ELR (cell line): Measurements from ENCODE around the gene CYP19A1.

Experiments
- DNase-seq: peaks from one replicate; pipeline ENCODE4 v3.0.0-alpha.2; 2015; ENCODE audit warnings: low read depth

Gene CYP19A1

DNA sequence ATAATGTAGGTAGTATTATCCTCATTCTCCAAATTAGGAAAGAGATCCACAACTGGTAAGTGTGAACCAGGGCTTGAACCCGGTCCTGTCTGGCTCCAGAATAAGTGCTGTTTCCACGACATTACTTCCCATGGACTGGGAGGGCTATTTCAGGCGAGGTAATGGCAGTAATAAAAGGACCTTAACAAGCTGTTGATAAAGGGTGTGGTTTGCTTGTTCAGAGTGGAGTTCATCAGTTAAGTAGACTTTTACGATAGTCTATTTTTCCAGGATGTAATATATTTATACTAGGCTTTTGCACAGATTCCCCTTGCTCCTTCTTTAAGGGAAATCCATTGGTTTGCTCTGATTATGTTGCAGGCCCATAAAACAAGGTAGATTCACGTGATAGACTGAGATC lies 155.3 kb downstream of the CYP19A1 start:
- no peak for DNase-seq

GRCh38 chr15:51181905-51182304 lies 156.5 kb downstream of the CYP19A1 start:
- no peak for DNase-seq

DNA sequence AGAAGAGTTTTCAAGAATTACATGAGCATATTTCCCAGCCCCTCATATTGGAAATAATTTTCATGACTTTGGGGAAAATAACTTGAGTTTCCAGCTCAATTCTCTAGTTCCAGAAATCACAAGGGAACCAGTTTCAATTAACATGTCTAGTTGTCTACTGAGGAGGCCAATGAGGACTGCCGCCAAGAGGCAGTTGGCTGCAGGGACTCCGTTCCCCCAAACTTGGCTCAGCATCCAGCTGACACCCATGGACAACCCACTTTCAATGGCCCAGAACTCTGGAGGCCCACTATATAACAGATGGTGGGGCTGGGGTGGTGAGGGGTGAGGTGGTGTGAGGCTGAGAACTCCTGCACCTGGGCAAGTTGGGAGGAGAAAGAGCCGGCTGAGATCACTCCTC lies 157.2 kb downstream of the CYP19A1 start:
- no peak for DNase-seq

DNA sequence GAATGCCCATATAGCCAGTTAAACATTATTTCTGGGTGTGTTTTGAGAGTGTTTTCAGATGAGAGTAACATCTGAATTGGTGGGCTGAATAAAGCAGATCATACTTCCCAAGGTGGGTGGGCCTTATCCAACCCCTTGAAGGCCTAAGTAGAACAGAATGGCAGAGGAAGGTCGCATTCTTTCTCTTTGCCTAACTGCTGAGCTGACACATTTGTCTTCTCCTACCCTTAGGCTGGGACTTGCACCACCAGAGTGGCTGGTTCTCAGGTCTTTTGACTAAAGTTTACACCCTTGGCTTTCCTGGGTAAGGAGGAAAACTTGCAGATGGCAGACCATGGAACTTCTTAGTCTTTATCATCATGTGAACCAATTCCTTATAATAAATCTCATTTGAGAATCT lies 157.9 kb downstream of the CYP19A1 start:
- DNase-seq = no peak

DNA sequence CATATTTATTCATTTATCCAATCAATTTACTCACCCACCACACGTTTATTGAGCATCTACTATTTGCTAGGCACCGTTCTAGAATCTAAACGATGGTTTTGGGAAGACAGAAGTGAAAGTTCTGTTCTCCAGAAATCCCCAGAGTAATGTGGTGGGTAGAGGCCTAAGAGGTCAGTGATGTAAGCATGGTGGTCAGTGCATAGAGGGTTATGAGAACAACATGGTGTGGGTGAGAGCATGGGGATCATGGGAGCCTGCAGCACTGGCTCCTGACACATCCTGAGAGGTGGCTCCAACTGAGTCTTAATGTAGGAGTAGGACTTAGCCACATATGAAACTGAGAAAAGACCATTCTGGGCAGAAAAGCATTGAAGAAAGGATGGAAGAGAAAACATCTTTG lies 158.4 kb downstream of the CYP19A1 start:
- no peak for DNase-seq

DNA sequence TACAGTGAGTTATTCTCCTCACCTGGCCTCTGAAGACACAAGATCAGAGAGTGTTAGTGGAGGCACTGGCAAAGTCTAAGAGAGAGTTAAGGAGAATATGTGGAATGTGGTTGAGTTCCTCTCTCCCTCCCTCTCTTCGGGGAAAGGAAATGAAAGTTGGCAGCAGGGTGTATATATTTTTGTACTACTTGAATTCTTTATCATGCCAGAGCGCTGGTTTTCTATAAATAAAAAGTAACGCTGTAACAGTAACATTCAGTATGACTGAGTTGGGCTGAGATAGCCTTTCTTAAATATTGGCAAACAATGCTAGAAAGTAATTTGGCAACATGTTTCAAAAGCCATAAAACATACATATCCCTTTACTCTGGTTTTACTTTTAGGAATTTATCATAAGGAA lies 166.2 kb downstream of the CYP19A1 start:
- DNase-seq = no peak

DNA sequence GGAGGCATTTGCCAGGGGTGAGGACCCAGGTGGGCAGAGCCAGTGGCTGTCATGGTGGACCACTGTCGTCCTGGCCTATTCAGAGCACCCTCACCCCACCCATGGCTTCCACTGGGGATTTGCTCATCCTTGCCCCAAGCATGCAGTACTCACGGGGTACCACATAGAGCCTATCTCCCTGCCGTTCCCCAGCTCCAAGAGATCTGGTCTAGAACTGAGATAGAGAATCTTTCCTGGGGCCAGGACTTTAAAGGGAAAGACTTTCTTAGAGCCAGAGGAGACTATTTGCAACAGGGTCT lies 166.8 kb downstream of the CYP19A1 start:
- DNase-seq = no peak

- no peak for DNase-seq
These were observed 167.3 kb downstream of the CYP19A1 start for GRCh38 chr15:51170882-51171633.

GRCh38 chr15:51168700-51169099 lies 169.7 kb downstream of the CYP19A1 start:
- no peak for DNase-seq

DNA sequence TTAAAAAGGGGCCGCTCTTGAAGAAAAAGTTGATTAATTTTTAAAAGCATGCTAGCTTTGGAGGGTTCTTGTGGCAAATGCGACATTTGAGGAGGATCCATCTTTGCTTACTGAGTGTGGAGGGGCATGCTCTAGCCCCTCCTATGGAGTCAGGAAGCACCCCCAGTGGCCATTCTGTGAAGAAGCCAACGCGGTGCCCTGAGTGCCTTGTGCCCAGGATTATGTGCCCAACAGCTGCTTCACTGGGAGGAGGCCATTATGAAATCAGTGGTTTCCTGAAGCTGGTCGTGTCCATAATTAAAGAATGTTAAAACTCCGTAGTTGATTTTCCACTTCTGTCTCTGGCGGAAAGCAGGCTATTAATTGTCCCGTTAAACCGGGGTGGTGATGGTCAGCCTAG lies 174.6 kb downstream of the CYP19A1 start:
- peak; percentile 1 for DNase-seq

GRCh38 chr15:51162865-51163762 lies 175.3 kb downstream of the CYP19A1 start:
- peak; percentile 71 for DNase-seq

- peak; percentile 18 for DNase-seq
These were observed 176.7 kb downstream of the CYP19A1 start for GRCh38 chr15:51161491-51162220.

DNA sequence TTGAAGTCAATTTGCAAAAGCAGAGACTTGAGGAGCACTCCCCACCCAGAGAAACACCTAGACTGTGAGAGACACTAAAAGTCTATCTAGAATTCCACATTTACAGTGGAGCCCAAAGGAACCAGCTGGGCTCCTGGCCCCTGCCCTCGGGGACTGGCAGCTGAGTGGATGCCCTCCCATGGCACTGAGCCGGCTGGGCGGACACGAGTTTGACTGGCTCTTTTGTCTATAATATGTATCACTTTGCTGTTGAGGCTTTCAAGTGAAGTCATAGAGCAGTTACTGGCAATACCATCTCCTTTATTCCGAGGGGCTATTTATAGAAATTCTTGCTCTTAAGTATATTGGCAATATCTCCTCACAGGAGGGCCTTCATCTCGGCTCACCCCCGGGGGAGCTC lies 177.9 kb downstream of the CYP19A1 start:
- no peak for DNase-seq
